NCI-H187 treated with DMSO at 0.1 percent for 48 hours (cell line): ENCODE measurements around the gene ATP6V1B1.

Source experiments
- DNase-seq: peaks from one replicate; lab custom pipeline; 2025; lab: John Stamatoyannopoulos, UW

ATP6V1B1 gene

GRCh38 chr2:70935468-70936164 is at the start of gene ATP6V1B1:
TSS of gene ATP6V1B1 (plus strand) at chr2:70935900. CDS start at chr2:70935955, 55 bp downstream.
- peak; percentile 11 for DNase-seq

- no peak for DNase-seq
Measured at GRCh38 chr2:70886541-70886987, 49.1 kb upstream of the ATP6V1B1 start.

DNA sequence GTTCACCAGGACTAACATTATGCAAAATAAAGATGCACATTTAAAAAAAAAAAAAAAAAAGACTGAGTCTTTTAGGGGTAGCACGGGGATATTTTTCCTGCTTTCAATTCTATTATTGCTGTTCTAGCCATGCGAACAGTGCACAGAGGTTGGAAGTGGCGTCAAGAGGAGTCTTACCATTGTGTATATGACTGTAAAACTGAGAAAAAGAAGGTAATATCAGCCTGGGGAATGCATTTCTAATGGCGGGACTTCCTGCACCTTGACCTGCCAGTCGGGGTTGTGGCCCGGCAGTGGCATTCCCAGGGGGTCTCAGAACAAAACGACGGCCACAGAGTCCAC is 48.5 kb upstream of the ATP6V1B1 start:
- no peak for DNase-seq

GRCh38 chr2:70887550-70888246 is 48.0 kb upstream of the ATP6V1B1 start:
- DNase-seq, result peak; percentile 8

DNA sequence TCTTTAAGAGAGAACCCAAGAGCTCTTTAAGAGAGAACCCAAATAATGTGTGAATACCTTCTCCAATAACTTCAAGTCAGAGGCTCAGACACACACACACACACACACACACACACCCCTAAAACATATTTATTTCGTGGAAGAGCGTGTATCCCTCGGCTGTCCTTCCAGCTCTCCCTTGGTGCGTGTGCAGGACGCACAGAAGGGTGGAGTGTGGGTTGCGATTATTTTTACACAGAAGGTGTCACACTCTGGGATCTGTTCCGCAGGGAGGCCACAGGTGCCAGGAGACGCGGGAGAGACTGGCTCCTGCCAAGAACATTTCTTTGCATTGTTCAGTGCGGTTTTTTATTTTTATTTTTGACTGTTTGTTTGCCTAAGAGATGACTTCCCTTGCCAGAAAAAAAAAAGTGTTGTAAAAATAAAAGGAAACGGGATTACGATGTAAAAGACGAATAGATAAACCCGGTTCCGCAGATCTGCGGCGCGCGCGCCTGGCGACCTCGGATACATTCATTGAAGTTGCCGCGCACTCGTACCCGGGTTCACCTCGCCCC is 47.3 kb upstream of the ATP6V1B1 start:
- DNase-seq, result no peak

DNA sequence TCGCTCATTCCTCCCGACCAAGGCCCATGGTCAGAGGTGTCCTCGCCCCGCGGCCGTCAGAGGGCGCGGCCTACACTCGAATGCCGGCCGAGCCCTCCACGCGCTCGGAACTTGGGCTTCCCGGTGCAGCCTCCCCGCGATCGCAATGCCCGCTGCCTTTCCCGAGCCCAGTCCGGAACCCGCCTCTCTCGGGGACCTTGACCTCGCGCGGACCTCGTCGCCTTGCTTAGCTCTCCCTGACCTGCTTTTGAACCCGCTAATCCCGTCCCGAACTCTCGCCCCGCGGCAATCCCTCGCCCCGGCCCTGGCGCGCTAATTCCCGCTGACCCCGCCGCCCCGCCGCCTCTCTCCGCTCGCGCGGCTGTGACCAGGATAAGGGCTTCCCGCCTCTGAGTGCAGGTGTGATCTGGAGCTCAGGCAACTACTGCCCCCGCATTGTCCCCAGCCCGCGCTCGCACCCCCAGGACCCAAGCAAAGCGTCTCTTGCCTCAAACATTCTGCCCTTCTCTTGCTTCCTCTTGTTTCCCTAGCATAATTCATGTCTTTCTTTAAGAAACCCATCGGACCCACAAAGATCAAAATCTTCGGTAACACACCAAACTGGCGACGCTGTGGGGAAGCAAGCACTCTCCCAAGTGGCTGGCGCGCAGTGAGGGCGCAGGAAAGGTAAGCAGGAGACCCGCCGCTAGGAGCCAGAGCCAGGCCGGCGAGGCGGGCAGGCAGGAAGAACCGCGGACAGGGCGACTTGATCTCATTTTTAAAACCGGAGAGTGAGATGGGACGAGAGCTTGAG is 46.6 kb upstream of the ATP6V1B1 start:
- DNase-seq, result no peak

- no peak for DNase-seq
Measured at GRCh38 chr2:70889716-70890037, 46.0 kb upstream of the ATP6V1B1 start.

DNA sequence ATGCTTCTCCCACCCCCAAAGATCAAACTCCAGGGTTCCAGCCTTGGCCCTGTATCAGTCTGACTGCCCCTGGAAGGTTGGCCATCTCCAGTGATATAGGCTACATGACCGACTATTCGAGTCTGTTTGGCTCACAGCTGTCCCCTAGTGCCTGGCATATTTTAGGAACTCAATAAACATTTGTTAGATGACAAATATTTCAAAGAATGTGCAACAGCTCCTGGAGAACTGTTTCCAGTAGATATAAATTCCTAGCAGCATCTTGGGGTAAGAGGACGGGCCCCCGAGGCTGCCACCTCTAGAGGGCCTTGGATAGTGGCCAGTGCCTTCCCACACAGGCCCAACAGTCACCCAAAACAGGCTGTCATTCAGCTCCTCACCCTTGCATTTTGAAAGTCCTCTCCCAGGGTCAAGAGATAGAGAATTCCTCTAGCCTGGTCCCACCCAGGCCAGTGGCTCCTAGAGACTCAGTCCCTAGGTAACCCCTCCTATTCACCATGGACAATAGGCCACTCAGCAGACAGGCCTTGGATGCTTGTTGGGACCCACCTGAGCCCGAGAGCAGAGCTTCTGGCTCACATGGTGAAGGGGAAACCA is 45.1 kb upstream of the ATP6V1B1 start:
- DNase-seq, result no peak

DNA sequence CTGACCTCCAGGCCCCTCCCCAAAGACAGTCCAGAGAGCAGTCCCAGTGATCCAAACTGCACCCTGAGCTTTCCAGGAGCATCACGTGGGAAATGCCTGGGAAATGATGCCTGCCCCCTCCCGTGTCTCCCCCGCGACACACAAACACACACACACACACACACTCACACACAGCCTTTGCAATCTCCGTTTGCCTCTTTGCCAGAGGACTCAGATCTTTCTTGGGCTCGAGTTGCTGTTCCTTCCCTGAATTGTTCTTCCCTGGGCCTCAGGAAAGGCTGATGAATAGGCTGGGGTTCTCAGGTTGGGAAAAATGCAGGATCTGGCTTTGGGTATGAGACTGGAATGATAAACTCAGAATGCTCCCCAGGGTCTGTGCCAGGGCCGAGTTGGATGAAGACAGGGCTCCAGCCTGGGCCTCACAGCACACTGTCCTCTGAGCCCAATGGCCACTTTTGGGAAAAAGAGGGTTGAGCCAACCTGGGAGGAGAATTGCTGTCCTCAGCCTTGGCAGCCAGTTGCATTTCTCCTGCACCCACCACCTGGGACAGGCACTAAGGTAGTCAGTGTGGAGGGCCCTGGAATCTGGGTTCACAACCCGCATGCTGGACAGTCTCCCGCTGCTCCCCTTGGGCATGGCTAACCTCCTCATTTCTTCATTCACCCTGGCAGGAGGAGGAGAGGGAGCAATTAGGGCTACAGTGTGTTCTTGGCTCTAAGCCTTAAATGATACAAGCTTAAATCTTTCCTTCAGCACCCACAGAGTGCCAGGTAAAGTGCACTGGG is 43.9 kb upstream of the ATP6V1B1 start:
- DNase-seq, result no peak

DNA sequence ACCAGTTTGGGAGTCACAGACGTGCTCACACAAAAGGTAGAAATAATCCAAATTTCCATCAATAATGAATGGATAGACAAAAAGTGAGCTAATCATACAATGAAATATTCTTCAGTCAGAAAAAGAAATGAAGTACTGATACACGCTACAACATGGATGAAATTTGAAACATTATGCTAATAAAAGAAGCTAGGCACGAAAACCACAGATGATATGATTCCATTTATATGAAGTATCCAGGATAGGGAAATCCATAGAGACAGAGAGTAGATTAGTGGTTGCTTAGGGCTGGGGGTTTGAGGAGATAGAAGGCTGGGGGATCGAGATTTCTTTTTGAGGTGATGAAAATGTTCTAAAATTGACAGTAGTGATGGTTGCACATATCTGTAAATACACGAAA is 43.0 kb upstream of the ATP6V1B1 start:
- no peak for DNase-seq

- no peak for DNase-seq
Measured at GRCh38 chr2:70893186-70893585, 42.5 kb upstream of the ATP6V1B1 start.

GRCh38 chr2:70894765-70895164 is 40.9 kb upstream of the ATP6V1B1 start:
- no peak for DNase-seq

DNA sequence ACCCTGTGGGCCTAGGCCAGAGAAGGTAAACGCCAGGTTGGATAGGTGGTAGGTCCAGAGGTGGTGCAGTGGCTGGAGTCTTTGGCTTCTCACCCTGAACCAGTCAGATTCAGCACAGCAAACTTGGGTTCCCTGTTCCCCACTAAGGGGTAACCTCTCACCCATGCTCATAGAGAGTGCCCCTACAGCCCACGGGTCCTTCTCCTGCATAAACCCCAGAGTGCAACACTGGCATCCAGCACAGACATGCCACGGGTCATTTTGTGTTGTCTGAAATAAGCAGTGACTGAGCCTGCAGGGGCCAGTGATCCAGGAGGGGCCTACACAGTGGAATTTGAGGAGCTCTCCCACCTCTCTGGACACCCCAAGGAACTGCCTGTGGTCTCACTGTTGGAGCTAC is 40.5 kb upstream of the ATP6V1B1 start:
- DNase-seq, result no peak

- DNase-seq, result no peak
Measured at GRCh38 chr2:70895998-70896764, 39.5 kb upstream of the ATP6V1B1 start.

GRCh38 chr2:70896765-70897202 is 38.9 kb upstream of the ATP6V1B1 start:
- DNase-seq, result no peak

DNA sequence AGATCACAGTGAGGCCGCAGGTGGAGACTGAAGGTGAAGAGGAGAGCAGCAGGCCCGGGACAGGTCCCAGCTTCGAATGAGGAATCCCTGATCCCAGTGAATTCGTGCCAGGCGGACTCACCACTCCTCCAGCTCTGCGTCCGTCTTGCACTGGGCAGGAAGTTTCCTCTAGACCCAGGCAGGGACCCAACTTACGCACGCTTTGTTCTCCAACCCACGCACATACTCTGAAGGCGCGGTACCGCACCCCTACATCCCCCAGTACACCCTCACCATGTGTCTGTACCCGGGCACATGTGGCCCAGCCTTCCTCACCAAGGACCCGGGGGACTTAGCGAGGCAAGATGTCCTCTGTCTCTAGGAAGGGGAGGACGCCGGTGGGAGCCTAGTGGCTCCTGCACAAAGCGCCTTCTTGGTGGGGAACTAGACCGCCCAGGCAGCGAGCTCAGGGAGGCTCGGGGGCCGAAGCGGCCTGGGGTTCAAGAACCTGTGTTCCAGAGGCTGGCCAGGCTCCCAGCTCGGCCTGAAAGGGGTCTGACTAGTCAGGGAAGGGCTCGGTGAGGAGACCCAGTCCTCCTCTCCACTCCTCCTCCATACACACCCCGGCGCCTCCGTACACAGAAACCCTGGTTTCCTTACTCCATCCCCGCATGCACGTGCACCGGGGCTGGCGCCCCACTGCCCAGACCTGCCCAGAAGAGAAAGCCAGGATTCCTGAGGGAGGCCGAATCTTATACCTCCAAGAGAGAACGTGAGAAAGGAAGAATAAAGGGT is 38.3 kb upstream of the ATP6V1B1 start:
- no peak for DNase-seq

DNA sequence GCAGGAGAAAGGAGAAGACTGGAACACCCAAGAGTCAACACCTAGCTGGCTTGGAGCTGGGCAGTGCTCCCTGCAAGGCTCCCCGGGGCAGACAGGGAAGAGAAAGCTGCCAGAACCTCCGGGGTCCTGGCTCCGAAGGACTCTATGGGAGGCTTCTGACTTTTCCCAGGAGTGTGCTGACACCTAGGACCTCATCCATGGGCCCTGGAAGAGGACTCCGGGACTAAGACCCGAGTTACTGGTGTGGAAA is 37.8 kb upstream of the ATP6V1B1 start:
- DNase-seq, result no peak

DNA sequence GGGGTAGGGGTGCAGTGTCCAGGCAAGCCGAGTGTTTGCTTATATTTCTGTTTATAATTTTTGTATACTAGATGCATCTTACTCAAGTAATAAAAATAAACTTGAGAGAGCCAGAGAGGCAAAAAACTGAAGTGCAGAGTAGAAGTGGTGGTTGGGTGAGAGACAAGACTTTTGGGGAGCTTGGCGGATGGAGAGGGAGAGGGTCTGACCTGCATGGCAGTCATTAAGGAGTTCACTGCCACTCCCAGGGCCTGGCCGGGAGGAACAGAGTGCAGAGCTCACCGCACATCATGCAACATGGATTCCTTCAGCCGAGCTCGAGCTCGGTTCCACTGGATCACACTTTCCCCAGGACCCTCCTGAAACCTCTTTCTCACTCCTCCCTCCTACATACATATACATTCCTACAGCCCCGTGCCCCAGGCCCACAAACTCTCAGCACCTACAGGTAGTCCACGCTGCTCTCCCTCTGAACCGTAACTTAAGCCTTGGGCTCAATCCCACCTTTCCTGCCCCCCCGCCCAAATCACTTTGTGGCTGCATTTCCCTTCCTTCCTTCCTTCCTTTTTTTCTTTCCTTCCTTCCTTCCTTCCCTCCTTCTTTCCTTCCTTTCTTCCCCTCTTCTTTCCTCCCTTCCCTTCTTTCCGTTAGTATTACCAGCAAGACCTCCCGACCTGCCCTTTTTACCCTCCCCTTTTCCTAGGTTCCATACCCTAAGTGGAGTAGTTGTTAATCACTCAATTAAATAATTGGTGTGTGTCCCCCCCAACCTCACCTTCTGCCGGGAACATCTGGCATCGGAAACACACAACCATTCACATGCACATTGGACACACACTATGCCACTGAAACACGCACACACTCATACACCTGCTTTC is 37.1 kb upstream of the ATP6V1B1 start:
- DNase-seq, result no peak
